HepG2 (cell line): ENCODE data around the gene IL11RA. TPM values are rescaled to one million over a fixed set of nuclear protein-coding genes. Genes with fewer than 3 reads are reported as not detected.

Experiments used
- ATAC-seq: fragments of 200-7000 bp; cut with Tn5 transposase; 3 replicates; pipeline ENCODE4 v1.9.1; 2020; ENCODE audit warnings: mild to moderate bottlenecking, moderate library complexity
- BruUV-seq: library from RNA; stranded (reverse); fragments of 400-500 nt; replicated peaks from 2 replicates; lab custom pipeline; 2021; lab: Mats Ljungman, UMichigan
- CTCF ChIA-PET: fragments of 300-600 bp; formaldehyde crosslinking; extraction: SDS; loops from one replicate; lab custom pipeline; 2021; ENCODE audit warnings: low total read pairs, inconsistent platforms, low intra/inter-chr PET ratio; lab: Yijun Ruan, JAX
- POLR2A ChIA-PET: fragments of 350-600 bp; sonication (Branson Sonifier 250); formaldehyde crosslinking; loops from one replicate; lab custom pipeline; 2020; ENCODE audit warnings: antibody characterized with exemption, inconsistent platforms; lab: Yijun Ruan, JAX
- DNase-seq: peaks from one replicate; pipeline ENCODE4 v3.0.0-alpha.2; 2015; ENCODE audit warnings: low spot score
- FAIRE-seq: peaks from 3 replicates; lab custom pipeline; 2011; peaks lifted over from hg19 to GRCh38; lab: Jason Lieb, UNC
- H2AFZ ChIP-seq: one replicate; pipeline ENCODE4 v1.6.1; 2011; ENCODE audit warnings: low read length, inconsistent platforms
- H3K27ac ChIP-seq: fragments of 300-600 bp; 3 replicates; pipeline ENCODE4 v1.8.0; 2011; ENCODE audit warnings: mixed run types, mild to moderate bottlenecking, mixed read lengths, low read length, inconsistent platforms; ENCODE audit not compliant: insufficient read depth; ENCODE audit errors: extremely low read length
- H3K27me3 ChIP-seq, 2 experiments: fragments of 200-600 bp in 1 of 2; 2 replicates in 1 of 2; 3 replicates in 1 of 2; pipeline versions ENCODE4 v1.6.0 to v1.8.0; 2011; ENCODE audit warnings: low read length in 2 of 2, mild to moderate bottlenecking in 2 of 2, moderate library complexity in 2 of 2, inconsistent platforms in 1 of 2; ENCODE audit not compliant: insufficient read depth in 2 of 2, control insufficient read depth in 1 of 2
- H3K36me3 ChIP-seq, 2 experiments: fragments of 200-600 bp in 1 of 2; replicated peaks in 1 of 2; 2 replicates in 1 of 2; 3 replicates in 1 of 2; pipeline versions ENCODE4 v1.5.1 to v1.8.0; 2011; ENCODE audit warnings: low read length in 2 of 2, inconsistent platforms in 1 of 2; ENCODE audit not compliant: insufficient read depth in 2 of 2, control insufficient read depth in 1 of 2
- H3K4me1 ChIP-seq: 2 replicates; pipeline ENCODE4 v1.5.1; 2012; ENCODE audit warnings: low read length, inconsistent platforms; ENCODE audit not compliant: insufficient read depth
- H3K4me2 ChIP-seq: 2 replicates; pipeline ENCODE4 v1.6.0; 2011; ENCODE audit warnings: low read depth, low read length, inconsistent platforms
- H3K4me3 ChIP-seq, 3 experiments: fragments of 200-600 bp in 1 of 3; sonication (generic), shearing (Covaris generic) in 1 of 3; replicated peaks in 1 of 3; 2 replicates each; pipeline ENCODE4 v1.5.1; 2011 to 2016; ENCODE audit warnings: low read length in 3 of 3, inconsistent platforms in 2 of 3, low read depth in 2 of 3, mild to moderate bottlenecking in 2 of 3, control low read depth in 1 of 3, mixed read lengths in 1 of 3; ENCODE audit not compliant: insufficient read depth in 1 of 3
- H3K79me2 ChIP-seq: one replicate; pipeline ENCODE4 v1.6.1; 2011; ENCODE audit warnings: low read length, inconsistent platforms; ENCODE audit not compliant: insufficient read depth
- H3K9ac ChIP-seq: 2 replicates; pipeline ENCODE4 v1.6.0; 2011; ENCODE audit warnings: mild to moderate bottlenecking, low read depth, low read length, inconsistent platforms; ENCODE audit not compliant: insufficient read depth
- H3K9me3 ChIP-seq: 2 replicates; pipeline ENCODE4 v1.5.1; 2012; ENCODE audit warnings: mild to moderate bottlenecking, low read length
- H4K20me1 ChIP-seq: 2 replicates; pipeline ENCODE4 v1.6.0; 2011; ENCODE audit warnings: inconsistent platforms, mild to moderate bottlenecking, low read length, moderate library complexity; ENCODE audit not compliant: insufficient read depth
- BRD4 ChIP-seq: sonication (generic); formaldehyde crosslinking; IDR thresholded peaks from 2 replicates; pipeline ENCODE4 v1.4.0; 2020; ENCODE audit warnings: missing genetic modification reagents
- CAMTA2 ChIP-seq: sonication (generic); formaldehyde crosslinking; IDR thresholded peaks from 2 replicates; pipeline ENCODE4 v1.4.0; 2020; ENCODE audit warnings: mild to moderate bottlenecking, missing genetic modification reagents, borderline replicate concordance
- ELF3 ChIP-seq: IDR thresholded peaks from 2 replicates; pipeline ENCODE4 v1.6.1; 2016; ENCODE audit warnings: missing genetic modification reagents, missing compliant biosample characterization
- FOSL2 ChIP-seq: sonication (generic); formaldehyde crosslinking; IDR thresholded peaks from 2 replicates; pipeline ENCODE4 v1.4.0; 2020; ENCODE audit warnings: missing genetic modification reagents
- GATAD1 ChIP-seq: IDR thresholded peaks from 2 replicates; pipeline ENCODE4 v1.6.1; 2016; ENCODE audit warnings: missing genetic modification reagents, missing compliant biosample characterization
- KDM3A ChIP-seq: IDR thresholded peaks from 2 replicates; pipeline ENCODE4 v1.6.1; 2018; ENCODE audit warnings: low read depth, missing compliant biosample characterization
- KLF16 ChIP-seq, 2 experiments: sonication (generic) in 1 of 2; formaldehyde crosslinking in 1 of 2; IDR thresholded peaks; 2 replicates each; pipeline versions ENCODE4 v1.6.1 to v1.8.0; 2016 to 2023; ENCODE audit warnings: missing genetic modification reagents in 2 of 2, missing compliant biosample characterization in 1 of 2
- MIXL1 ChIP-seq: IDR thresholded peaks from 2 replicates; pipeline ENCODE4 v1.6.1; 2016
- NCOA5 ChIP-seq: sonication (generic); formaldehyde crosslinking; IDR thresholded peaks from 2 replicates; pipeline ENCODE4 v1.4.0; 2020; ENCODE audit warnings: missing genetic modification reagents
- NPAS2 ChIP-seq: sonication (generic); formaldehyde crosslinking; IDR thresholded peaks from 2 replicates; pipeline ENCODE4 v1.8.0; 2022; ENCODE audit warnings: mild to moderate bottlenecking, missing genetic modification reagents, borderline replicate concordance
- NR2F6 ChIP-seq, 2 experiments: IDR thresholded peaks; 2 replicates each; pipeline ENCODE4 v1.6.1; 2016; ENCODE audit warnings: antibody characterized with exemption in 1 of 2, mild to moderate bottlenecking in 1 of 2
- SOX6 ChIP-seq, 2 experiments: fragments of 450-650 bp in 1 of 2; sonication (generic) in 1 of 2; formaldehyde crosslinking in 1 of 2; IDR thresholded peaks; 2 replicates each; pipeline versions ENCODE4 v1.4.0 to v1.6.1; 2017 to 2020; ENCODE audit warnings: antibody characterized with exemption in 1 of 2, mild to moderate bottlenecking in 1 of 2, missing genetic modification reagents in 1 of 2
- TOE1 ChIP-seq: sonication (generic); formaldehyde crosslinking; IDR thresholded peaks from 2 replicates; pipeline ENCODE4 v1.4.0; 2020; ENCODE audit warnings: mild to moderate bottlenecking, missing genetic modification reagents
- YY1 ChIP-seq: IDR thresholded peaks from 2 replicates; pipeline ENCODE4 v1.6.1; 2011; ENCODE audit warnings: low read length, low read depth, moderate library complexity, mild to moderate bottlenecking; ENCODE audit not compliant: insufficient read depth, insufficient replicate concordance
- ZFX ChIP-seq: sonication (generic); formaldehyde crosslinking; IDR thresholded peaks from 2 replicates; pipeline ENCODE4 v1.4.0; 2020; ENCODE audit warnings: mild to moderate bottlenecking, low read depth, missing genetic modification reagents, moderate library complexity
- ZMYM4 ChIP-seq: sonication (generic); formaldehyde crosslinking; IDR thresholded peaks from 2 replicates; pipeline ENCODE4 v1.8.1; 2023; ENCODE audit warnings: mild to moderate bottlenecking, missing genetic modification reagents
- ZNF224 ChIP-seq: sonication (generic); formaldehyde crosslinking; IDR thresholded peaks from 2 replicates; pipeline ENCODE4 v1.5.0; 2020; ENCODE audit warnings: mild to moderate bottlenecking, missing genetic modification reagents
- ZNF331 ChIP-seq: sonication (generic); formaldehyde crosslinking; IDR thresholded peaks from 2 replicates; pipeline ENCODE4 v1.4.0; 2020; ENCODE audit warnings: missing genetic modification reagents
- ZNF446 ChIP-seq: sonication (generic); formaldehyde crosslinking; IDR thresholded peaks from 2 replicates; pipeline ENCODE4 v1.5.0; 2020; ENCODE audit warnings: mild to moderate bottlenecking, missing genetic modification reagents
- ZNF614 ChIP-seq: IDR thresholded peaks from 2 replicates; pipeline ENCODE4 v1.6.1; 2018; ENCODE audit warnings: missing biosample characterization, missing genetic modification reagents, inconsistent platforms, borderline replicate concordance
- ZNF629 ChIP-seq: sonication (generic); formaldehyde crosslinking; conservative IDR thresholded peaks from 2 replicates; pipeline ENCODE4 v1.5.0; 2020; ENCODE audit warnings: missing genetic modification reagents
- ZNF737 ChIP-seq: sonication (generic); formaldehyde crosslinking; IDR thresholded peaks from 2 replicates; pipeline ENCODE4 v1.5.0; 2020; ENCODE audit warnings: missing genetic modification reagents, mild to moderate bottlenecking, borderline replicate concordance
- WGBS: methylation state at CpG from one replicate; pipeline ENCODE4 v1.1.6; 2017; ENCODE audit warnings: low lambda C conversion rate; 5-methylcytosine and 5-hydroxymethylcytosine counted together
- in situ Hi-C: cut with HindIII; loops from 2 replicates; pipeline ENCODE4 v1.10.0; 2017; ENCODE audit warnings: low pct_unique_long_range_greater_than_20kb; ENCODE audit not compliant: extremely low pct_ligation_motif_present
- intact Hi-C: fragments of 100-400 bp; cut with micrococcal nuclease; formaldehyde crosslinking; loops from one replicate; pipeline ENCODE4 v1.10.0; 2022; ENCODE audit not compliant: unreplicated experiment
- polyA plus RNA-seq, 8 experiments: library from polyadenylated mRNA; depleted of rRNA in 3 of 8; stranded (reverse) in 7 of 8; unstranded in 1 of 8; fragments of >200 nt; fragmentation: Illumina TruSeq in 4 of 8; extraction: Trizol in 4 of 8; gene quantifications; 2 replicates each; pipeline versions ENCODE4 v1.2.1 to v1.2.3, GENCODE V29; 2011 to 2016; ENCODE audit warnings: low read depth in 4 of 8, missing spikeins in 1 of 8, mixed read lengths in 1 of 8; ENCODE audit not compliant: insufficient read depth in 1 of 8
- total RNA-seq, 5 experiments: library from RNA; depleted of rRNA; stranded (reverse); fragments of >200 nt; fragmentation: Illumina TruSeq; extraction: Trizol; gene quantifications; 2 replicates each; pipeline ENCODE4 v1.2.3, GENCODE V29; 2016; ENCODE audit warnings: low read depth in 1 of 5
- TF ChIP-seq, protein P1 (sequence below), 2 experiments: sonication (generic) in 1 of 2; formaldehyde crosslinking in 1 of 2; IDR thresholded peaks; 2 replicates each; pipeline versions ENCODE4 v1.4.0 to v1.6.1; 2018 to 2020; ENCODE audit warnings: missing genetic modification reagents in 2 of 2, borderline replicate concordance in 1 of 2, low read depth in 1 of 2, mild to moderate bottlenecking in 1 of 2, missing biosample characterization in 1 of 2

IL11RA gene
- total and polyA plus RNA-seq, 2 of the 13 experiments (the other 11 are each of a cell fraction or from before 2014, with no cell fraction given), result 2.0 to 4.2 TPM

- ATAC-seq (peak; percentile 99), FAIRE-seq (peak; percentile 78), DNase-seq (peak; percentile 80)
- Histone ChIP-seq H4K20me1 (no peaks in the 10 kb centered on the region), H3K4me3 (no peak overlapping the region), H3K4me1 (peaks cover 4% of the 10 kb centered on the region; the same call in 1 of the 2 replicates), H2AFZ (no peak overlapping the region), H3K9me3 (no peaks in the 10 kb centered on the region), H3K79me2 (no peaks in the 10 kb centered on the region), H3K27ac (no peak overlapping the region), H3K27me3 (no peaks in the 10 kb centered on the region), H3K36me3 (no peaks in the 10 kb centered on the region), H3K4me2 (no peak overlapping the region), H3K9ac (no peak overlapping the region)
- CTCF ChIA-PET, result interaction anchor here (0.7 to 6.1 kb wide), 5 partner anchors 11 to 62 kb away, joined by 3 to 178 read pairs (median 4); no protein-coding TSS in a partner anchor
- POLR2A ChIA-PET, result interaction anchor here (0.9 to 1.5 kb wide), 2 partner anchors 10 to 27 kb away, joined by 3 to 5 read pairs; no protein-coding TSS in a partner anchor
- BruUV-seq, result no TSS peak
- intact Hi-C loops, result loop anchor here (1.0 kb wide), 2 partner anchors 13 to 27 kb away; no protein-coding TSS in a partner anchor
- 23% methylated on average over 9 of the region's 10 CpGs for WGBS
- in situ Hi-C loops, result no loop called here
- no peak for TF ChIP-seq BRD4 (CRISPR knock-in tag)
- TF ChIP-seq FOSL2 (CRISPR knock-in tag), result no peak
- no peak for TF ChIP-seq MIXL1 (CRISPR knock-in tag)
- no peak for TF ChIP-seq TOE1 (CRISPR knock-in tag)
- TF ChIP-seq, protein P1, sequence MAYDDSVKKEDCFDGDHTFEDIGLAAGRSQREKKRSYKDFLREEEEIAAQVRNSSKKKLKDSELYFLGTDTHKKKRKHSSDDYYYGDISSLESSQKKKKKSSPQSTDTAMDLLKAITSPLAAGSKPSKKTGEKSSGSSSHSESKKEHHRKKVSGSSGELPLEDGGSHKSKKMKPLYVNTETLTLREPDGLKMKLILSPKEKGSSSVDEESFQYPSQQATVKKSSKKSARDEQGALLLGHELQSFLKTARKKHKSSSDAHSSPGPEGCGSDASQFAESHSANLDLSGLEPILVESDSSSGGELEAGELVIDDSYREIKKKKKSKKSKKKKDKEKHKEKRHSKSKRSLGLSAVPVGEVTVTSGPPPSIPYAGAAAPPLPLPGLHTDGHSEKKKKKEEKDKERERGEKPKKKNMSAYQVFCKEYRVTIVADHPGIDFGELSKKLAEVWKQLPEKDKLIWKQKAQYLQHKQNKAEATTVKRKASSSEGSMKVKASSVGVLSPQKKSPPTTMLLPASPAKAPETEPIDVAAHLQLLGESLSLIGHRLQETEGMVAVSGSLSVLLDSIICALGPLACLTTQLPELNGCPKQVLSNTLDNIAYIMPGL (CRISPR knock-in tag; IDR thresholded peaks at IDR 0.05; ENCODE audit: borderline replicate concordance in 1 of 2, low read depth in 1 of 2), result peak; percentile 81 to 84; a peak in 3 of 4 replicates
- peak; percentile 59 for TF ChIP-seq ZFX (CRISPR knock-in tag)
- TF ChIP-seq ZNF629 (CRISPR knock-in tag), result no peak
- TF ChIP-seq ZNF446 (CRISPR knock-in tag), result no peak
- TF ChIP-seq ELF3 (CRISPR knock-in tag), result peak; percentile 62
- TF ChIP-seq GATAD1 (CRISPR knock-in tag), result 0 out of 2 replicates have a peak, but pooled peaks have one; percentile 15
- no peak for TF ChIP-seq ZNF224 (CRISPR knock-in tag)
- peak; percentile 56; the same call in 1 of the 2 replicates for TF ChIP-seq CAMTA2 (CRISPR knock-in tag)
- TF ChIP-seq ZNF737 (CRISPR knock-in tag), result no peak
- no peak for TF ChIP-seq NCOA5
- no peak for TF ChIP-seq NR2F6 (IDR thresholded peaks at IDR 0.05)
- 0 out of 2 replicates have a peak, but pooled peaks have one; percentile 20 for TF ChIP-seq NR2F6 (CRISPR knock-in tag; IDR thresholded peaks at IDR 0.05)
- TF ChIP-seq ZNF614 (CRISPR knock-in tag), result 0 out of 2 replicates have a peak, but pooled peaks have one; percentile 59
- TF ChIP-seq SOX6 (IDR thresholded peaks at IDR 0.05), result no peak
- peak; percentile 60 for TF ChIP-seq SOX6 (CRISPR knock-in tag; IDR thresholded peaks at IDR 0.05)
- peak; percentile 69 for TF ChIP-seq YY1
- peak; percentile 46; the same call in 1 of the 2 replicates for TF ChIP-seq ZMYM4
- TF ChIP-seq KLF16 (CRISPR knock-in tag; IDR thresholded peaks at IDR 0.05), result peak in 1 of 2 experiments; percentile 57; a peak in 1 of 4 replicates
- TF ChIP-seq KDM3A (CRISPR knock-in tag), result peak; percentile 67; the same call in 1 of the 2 replicates
- no peak for TF ChIP-seq NPAS2 (CRISPR knock-in tag)
- TF ChIP-seq ZNF331 (CRISPR knock-in tag), result peak; percentile 33; the same call in 1 of the 2 replicates
Measured at GRCh38 chr9:34675048-34675714, 23.2 kb downstream of the IL11RA start.
